ENCODE results near the gene FAM200C.

FAM200C gene

DNA sequence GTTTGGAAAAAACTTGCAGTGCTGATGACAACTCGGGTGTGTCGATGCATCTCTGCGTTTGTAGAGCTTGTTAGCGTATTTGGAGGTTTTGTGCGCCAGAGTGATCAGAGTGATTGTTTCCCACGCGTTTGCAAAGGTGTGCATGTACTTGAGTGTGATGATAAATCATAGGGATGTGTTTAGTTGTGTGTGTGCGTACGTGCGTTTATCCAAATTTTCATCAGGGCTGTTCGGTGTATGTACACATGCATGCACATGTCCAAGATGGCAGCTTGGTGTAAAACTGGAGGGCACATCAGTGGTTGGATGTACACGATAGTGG lies 29.2 kb downstream of the FAM200C start:
- no peaks in the 10 kb centered on the region for H3K36me3 ChIP-seq (ENCODE audit: control insufficient read depth in 1 of 2, insufficient read depth in 2 of 2, low read length in 2 of 2)
- H3K27ac ChIP-seq (ENCODE audit: low read depth, low read length) = no peak overlapping the region
- peak overlapping the region; percentile 66 to 81 for H3K4me3 ChIP-seq (ENCODE audit: low read depth in 1 of 2, low read length in 2 of 2)
- peak overlapping the region in 1 of 2 donors; percentile 26 for H3K9ac ChIP-seq (ENCODE audit: low read depth in 1 of 2, low read length in 2 of 2)
- H3K9me3 ChIP-seq (ENCODE audit: control insufficient read depth in 1 of 2, low read length in 2 of 2) = no peaks in the 10 kb centered on the region
- H3K4me1 ChIP-seq (ENCODE audit: control insufficient read depth in 1 of 2, insufficient read depth in 2 of 2, low read length in 2 of 2) = peaks cover 5 to 10% of the 10 kb centered on the region in 2 donors
- H3K27me3 ChIP-seq (ENCODE audit: control insufficient read depth in 1 of 2, insufficient read depth in 2 of 2, low read length in 2 of 2) = peaks cover 8 to 19% of the 10 kb centered on the region in 2 donors

DNA sequence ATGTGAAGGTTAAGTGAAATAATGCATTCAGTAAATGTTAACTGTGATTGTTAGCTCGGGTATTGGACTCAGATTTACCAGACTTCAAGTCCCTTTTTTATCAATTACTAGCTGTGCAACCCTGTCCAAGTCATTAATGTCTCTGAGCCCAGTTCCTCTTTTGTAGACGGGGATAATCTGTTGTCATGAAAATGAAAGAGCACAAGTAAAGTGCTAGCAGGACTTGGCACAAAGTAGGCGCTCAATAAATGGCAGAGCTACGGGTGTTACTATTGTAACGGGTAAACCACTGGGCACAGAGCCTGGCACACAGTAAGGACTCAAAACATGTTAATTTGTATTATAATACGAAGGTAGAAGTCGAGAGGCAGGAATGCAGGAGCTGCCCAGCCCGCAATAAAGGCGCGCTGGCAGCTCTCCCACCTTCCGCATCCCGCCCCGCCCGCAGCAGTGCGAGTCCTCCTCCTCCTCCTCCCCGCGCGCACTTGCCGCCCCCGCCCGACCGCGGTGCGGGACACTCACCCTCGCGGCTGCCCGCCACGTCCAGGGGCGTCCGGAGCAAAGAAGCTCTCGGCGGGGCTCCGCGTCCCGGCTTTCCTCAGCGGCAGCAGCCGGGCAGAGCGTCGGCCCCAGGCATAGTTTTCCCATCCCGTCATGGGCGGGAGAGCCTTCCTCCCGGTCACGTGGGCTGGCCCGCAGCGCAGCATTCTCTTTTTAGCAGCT lies 29.7 kb downstream of the FAM200C start, which contains the start of gene C1QTNF2:
TSS of gene C1QTNF2 (minus strand) at position 637 of the 723 bp plus-strand sequence. CDS start 15,615 bp downstream, outside the sequence.
- Histone ChIP-seq H3K9ac (ENCODE audit: low read depth in 1 of 2, low read length in 2 of 2) (peak within 1 kb of the TSS; percentile 12 to 26), H3K27ac (ENCODE audit: low read depth, low read length) (no peak within 1 kb of the TSS), H3K27me3 (ENCODE audit: control insufficient read depth in 1 of 2, insufficient read depth in 2 of 2, low read length in 2 of 2) (peaks cover 8 to 19% of the 10 kb centered on the region in 2 donors), H3K4me3 (ENCODE audit: low read depth in 1 of 2, low read length in 2 of 2) (peak within 1 kb of the TSS; percentile 66 to 81), H3K4me1 (ENCODE audit: control insufficient read depth in 1 of 2, insufficient read depth in 2 of 2, low read length in 2 of 2) (peaks cover 5 to 10% of the 10 kb centered on the region in 2 donors), H3K9me3 (ENCODE audit: control insufficient read depth in 1 of 2, low read length in 2 of 2) (no peaks in the 10 kb centered on the region), H3K36me3 (ENCODE audit: control insufficient read depth in 1 of 2, insufficient read depth in 2 of 2, low read length in 2 of 2) (no peaks in the 10 kb centered on the region)

DNA sequence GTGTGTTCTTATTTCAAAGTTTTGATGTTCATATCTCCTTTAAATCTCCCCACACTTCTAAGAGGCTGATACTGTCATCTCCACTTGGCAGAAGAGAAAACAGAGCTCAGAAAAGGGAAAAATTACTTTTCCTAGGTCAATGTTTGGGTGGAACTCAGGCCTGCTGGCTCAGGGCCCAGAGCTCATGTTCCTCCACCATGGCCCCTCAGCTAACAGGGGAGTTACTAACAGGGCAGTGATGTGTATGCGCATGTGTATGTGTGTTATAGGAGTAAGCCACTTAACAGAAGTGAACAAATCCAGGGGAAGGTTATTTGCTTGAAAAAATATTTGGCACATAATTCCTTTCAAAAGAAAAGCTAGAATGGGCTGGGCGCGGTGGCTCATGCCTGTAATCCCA lies 32.0 kb downstream of the FAM200C start:
- Histone ChIP-seq H3K4me1 (ENCODE audit: control insufficient read depth in 1 of 2, insufficient read depth in 2 of 2, low read length in 2 of 2) (peaks cover 5 to 10% of the 10 kb centered on the region in 2 donors), H3K9ac (ENCODE audit: low read depth in 1 of 2, low read length in 2 of 2) (no peak overlapping the region), H3K27me3 (ENCODE audit: control insufficient read depth in 1 of 2, insufficient read depth in 2 of 2, low read length in 2 of 2) (peaks cover 8 to 19% of the 10 kb centered on the region in 2 donors), H3K36me3 (ENCODE audit: control insufficient read depth in 1 of 2, insufficient read depth in 2 of 2, low read length in 2 of 2) (no peaks in the 10 kb centered on the region), H3K9me3 (ENCODE audit: control insufficient read depth in 1 of 2, low read length in 2 of 2) (no peaks in the 10 kb centered on the region), H3K4me3 (ENCODE audit: low read depth in 1 of 2, low read length in 2 of 2) (no peak overlapping the region), H3K27ac (ENCODE audit: low read depth, low read length) (no peak overlapping the region)

DNA sequence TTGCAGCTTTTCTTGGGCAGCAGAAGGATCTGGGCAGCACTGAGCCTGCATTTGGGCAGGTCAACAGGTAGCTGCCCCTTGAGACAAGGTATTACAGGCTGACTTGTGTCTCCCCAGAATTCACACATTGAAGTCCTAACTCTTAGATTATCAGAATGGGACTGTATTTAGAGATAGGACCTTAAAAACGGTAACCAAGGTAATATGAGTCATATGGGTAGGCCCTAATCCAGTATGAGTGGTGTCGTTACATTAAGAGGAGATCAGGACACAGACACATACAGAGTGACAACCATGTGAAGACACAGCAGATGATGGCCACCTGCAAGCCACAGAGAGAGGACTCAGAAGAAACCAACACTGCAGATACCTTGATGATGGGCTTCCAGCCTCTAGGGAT lies 32.6 kb downstream of the FAM200C start:
- no peaks in the 10 kb centered on the region for H3K9me3 ChIP-seq (ENCODE audit: control insufficient read depth in 1 of 2, low read length in 2 of 2)
- H3K9ac ChIP-seq (ENCODE audit: low read depth in 1 of 2, low read length in 2 of 2) = no peak overlapping the region
- H3K4me3 ChIP-seq (ENCODE audit: low read depth in 1 of 2, low read length in 2 of 2) = no peak overlapping the region
- peaks cover 8 to 19% of the 10 kb centered on the region in 2 donors for H3K27me3 ChIP-seq (ENCODE audit: control insufficient read depth in 1 of 2, insufficient read depth in 2 of 2, low read length in 2 of 2)
- H3K4me1 ChIP-seq (ENCODE audit: control insufficient read depth in 1 of 2, insufficient read depth in 2 of 2, low read length in 2 of 2) = peaks cover 5 to 10% of the 10 kb centered on the region in 2 donors
- no peak overlapping the region for H3K27ac ChIP-seq (ENCODE audit: low read depth, low read length)
- H3K36me3 ChIP-seq (ENCODE audit: control insufficient read depth in 1 of 2, insufficient read depth in 2 of 2, low read length in 2 of 2) = no peaks in the 10 kb centered on the region

DNA sequence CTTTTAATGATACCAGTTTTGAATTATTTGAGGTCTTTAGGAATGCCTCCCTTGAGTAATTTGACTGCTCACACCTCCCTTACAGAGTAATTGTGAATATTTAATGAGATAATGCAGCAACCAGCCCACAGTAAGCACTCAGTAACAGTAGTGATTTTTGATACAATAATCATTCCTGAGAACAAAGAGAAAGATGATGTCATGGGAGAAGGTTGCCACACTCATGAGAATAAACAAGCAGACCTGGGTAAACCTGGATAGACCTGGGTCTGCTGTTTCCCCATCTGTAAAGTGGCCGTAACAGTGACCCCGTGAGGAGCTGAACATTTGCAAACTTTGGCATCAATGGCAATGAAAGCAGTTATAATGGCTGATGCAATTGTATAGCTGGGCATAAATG lies 33.6 kb downstream of the FAM200C start:
- Histone ChIP-seq H3K9me3 (ENCODE audit: control insufficient read depth in 1 of 2, low read length in 2 of 2) (no peaks in the 10 kb centered on the region), H3K9ac (ENCODE audit: low read depth in 1 of 2, low read length in 2 of 2) (no peak overlapping the region), H3K4me1 (ENCODE audit: control insufficient read depth in 1 of 2, insufficient read depth in 2 of 2, low read length in 2 of 2) (peaks cover 5 to 10% of the 10 kb centered on the region in 2 donors), H3K27me3 (ENCODE audit: control insufficient read depth in 1 of 2, insufficient read depth in 2 of 2, low read length in 2 of 2) (peaks cover 8 to 16% of the 10 kb centered on the region in 2 donors), H3K27ac (ENCODE audit: low read depth, low read length) (no peak overlapping the region), H3K4me3 (ENCODE audit: low read depth in 1 of 2, low read length in 2 of 2) (no peak overlapping the region), H3K36me3 (ENCODE audit: control insufficient read depth in 1 of 2, insufficient read depth in 2 of 2, low read length in 2 of 2) (no peaks in the 10 kb centered on the region)

DNA sequence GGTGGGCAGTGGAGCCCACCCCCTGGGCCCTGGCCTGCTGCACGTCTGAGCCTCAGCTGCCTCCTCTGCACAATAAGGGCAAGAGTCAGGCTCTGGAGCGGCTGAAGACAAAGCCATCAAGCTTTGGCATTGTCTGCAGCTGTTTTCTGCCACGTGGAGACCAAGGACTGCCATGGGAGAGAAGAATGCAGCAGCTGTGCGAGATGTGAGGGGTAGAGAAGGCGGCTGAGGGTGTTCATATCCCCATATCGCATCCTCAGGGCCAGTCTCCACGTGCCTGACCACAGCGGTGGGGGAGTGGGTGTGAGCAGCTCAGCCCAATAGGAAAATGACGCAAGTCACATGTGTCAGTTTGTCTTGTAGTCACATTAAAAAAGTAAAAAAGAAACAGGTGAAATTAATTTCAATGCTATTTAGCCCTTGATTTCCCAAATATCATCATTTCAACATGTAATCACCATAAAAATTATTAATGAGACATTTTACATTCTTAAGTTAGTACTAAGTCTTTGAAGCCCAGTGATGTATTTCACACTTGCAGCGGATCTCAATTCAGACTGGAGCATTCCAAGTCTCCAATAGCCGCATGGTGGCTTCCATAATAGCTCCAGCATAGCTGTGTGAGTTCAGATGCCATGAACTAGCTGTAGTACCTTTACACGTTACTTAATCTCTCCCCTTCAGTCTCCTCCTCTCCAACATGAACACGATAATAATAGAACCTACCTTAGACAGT lies 36.0 kb downstream of the FAM200C start:
- Histone ChIP-seq H3K36me3 (ENCODE audit: control insufficient read depth in 1 of 2, insufficient read depth in 2 of 2, low read length in 2 of 2) (no peaks in the 10 kb centered on the region), H3K27me3 (ENCODE audit: control insufficient read depth in 1 of 2, insufficient read depth in 2 of 2, low read length in 2 of 2) (no peaks in the 10 kb centered on the region), H3K9me3 (ENCODE audit: control insufficient read depth in 1 of 2, low read length in 2 of 2) (no peaks in the 10 kb centered on the region), H3K27ac (ENCODE audit: low read depth, low read length) (no peak overlapping the region), H3K4me1 (ENCODE audit: control insufficient read depth in 1 of 2, insufficient read depth in 2 of 2, low read length in 2 of 2) (peaks cover 13 to 14% of the 10 kb centered on the region in 2 donors), H3K4me3 (ENCODE audit: low read depth in 1 of 2, low read length in 2 of 2) (no peak overlapping the region), H3K9ac (ENCODE audit: low read depth in 1 of 2, low read length in 2 of 2) (no peak overlapping the region)

DNA sequence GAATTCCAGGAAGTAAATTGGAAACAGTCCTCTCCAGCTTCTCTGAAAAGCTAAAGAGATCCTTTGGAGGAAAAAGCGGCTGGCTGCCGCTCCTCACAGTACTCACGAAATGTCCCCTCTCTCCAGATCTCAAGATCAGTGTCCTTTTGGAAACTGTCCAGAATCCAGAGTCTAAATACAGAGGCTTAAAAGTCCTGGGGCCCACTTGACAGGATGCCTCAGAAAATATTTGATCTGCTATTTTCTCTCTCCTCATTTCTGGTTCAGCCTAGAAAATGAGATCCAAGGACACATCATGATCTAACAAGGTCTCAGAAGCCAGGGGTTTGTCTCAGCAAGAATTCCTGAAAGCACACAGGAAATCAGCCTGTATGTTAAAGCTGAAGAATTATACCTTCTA lies 36.6 kb downstream of the FAM200C start:
- Histone ChIP-seq H3K9ac (ENCODE audit: low read depth in 1 of 2, low read length in 2 of 2) (no peak overlapping the region), H3K9me3 (ENCODE audit: control insufficient read depth in 1 of 2, low read length in 2 of 2) (no peaks in the 10 kb centered on the region), H3K27ac (ENCODE audit: low read depth, low read length) (no peak overlapping the region), H3K4me1 (ENCODE audit: control insufficient read depth in 1 of 2, insufficient read depth in 2 of 2, low read length in 2 of 2) (peaks cover 13 to 14% of the 10 kb centered on the region in 2 donors), H3K27me3 (ENCODE audit: control insufficient read depth in 1 of 2, insufficient read depth in 2 of 2, low read length in 2 of 2) (no peaks in the 10 kb centered on the region), H3K4me3 (ENCODE audit: low read depth in 1 of 2, low read length in 2 of 2) (no peak overlapping the region), H3K36me3 (ENCODE audit: control insufficient read depth in 1 of 2, insufficient read depth in 2 of 2, low read length in 2 of 2) (no peaks in the 10 kb centered on the region)

DNA sequence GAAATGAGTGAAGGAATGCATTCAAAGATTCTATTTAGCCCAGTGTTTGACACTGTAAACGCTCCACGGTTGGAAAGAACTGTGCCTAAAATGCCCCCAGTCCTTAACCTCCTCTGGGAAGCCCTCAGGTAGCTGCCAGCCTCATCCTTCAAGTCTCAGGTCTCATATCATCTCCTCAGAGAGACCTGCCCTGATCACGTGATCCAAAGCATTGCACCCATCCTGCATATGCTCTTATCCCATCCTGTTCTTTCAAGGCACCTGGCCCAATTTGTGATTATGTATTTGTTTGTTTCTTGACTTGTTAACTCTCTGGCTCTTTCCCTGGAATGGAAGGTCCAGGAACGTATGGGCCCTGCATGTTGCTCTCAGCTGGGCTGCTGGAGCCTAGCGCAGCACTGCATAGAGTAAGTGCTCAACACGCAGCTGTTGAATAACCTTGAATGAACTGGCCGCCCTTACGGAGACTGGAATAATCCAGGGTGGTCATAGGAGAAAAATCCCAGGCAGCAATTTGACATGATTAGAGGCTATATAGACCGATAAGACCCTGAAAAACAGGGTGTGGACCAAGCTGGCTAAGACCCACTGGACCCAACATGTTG lies 38.1 kb downstream of the FAM200C start:
- no peak overlapping the region for H3K9ac ChIP-seq (ENCODE audit: low read depth in 1 of 2, low read length in 2 of 2)
- no peaks in the 10 kb centered on the region for H3K27me3 ChIP-seq (ENCODE audit: control insufficient read depth in 1 of 2, insufficient read depth in 2 of 2, low read length in 2 of 2)
- no peak overlapping the region for H3K27ac ChIP-seq (ENCODE audit: low read depth, low read length)
- no peaks in the 10 kb centered on the region for H3K9me3 ChIP-seq (ENCODE audit: control insufficient read depth in 1 of 2, low read length in 2 of 2)
- no peak overlapping the region for H3K4me3 ChIP-seq (ENCODE audit: low read depth in 1 of 2, low read length in 2 of 2)
- H3K4me1 ChIP-seq (ENCODE audit: control insufficient read depth in 1 of 2, insufficient read depth in 2 of 2, low read length in 2 of 2) = peaks cover 14% of the 10 kb centered on the region in 2 donors
- H3K36me3 ChIP-seq (ENCODE audit: control insufficient read depth in 1 of 2, insufficient read depth in 2 of 2, low read length in 2 of 2) = no peaks in the 10 kb centered on the region

DNA sequence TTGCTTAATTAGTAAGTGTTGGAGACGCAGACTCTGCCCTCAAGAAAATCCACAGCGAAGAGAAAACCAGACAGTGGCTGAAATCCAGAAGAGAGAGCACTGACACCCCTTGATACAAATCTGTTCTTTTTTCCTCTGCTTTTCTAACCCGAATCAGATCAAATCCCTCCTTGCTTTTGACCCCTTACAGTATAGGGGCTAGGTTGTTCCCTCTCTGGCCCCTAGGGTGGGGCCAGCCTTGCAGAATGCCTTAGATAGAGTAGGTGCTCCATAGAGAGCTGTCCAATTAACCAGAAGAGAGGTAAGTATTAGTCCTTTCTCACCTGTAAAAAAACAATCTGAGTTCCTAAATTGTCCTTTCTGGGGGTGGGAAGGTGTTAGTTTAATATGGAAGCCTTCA lies 39.5 kb downstream of the FAM200C start:
- Histone ChIP-seq H3K27me3 (ENCODE audit: control insufficient read depth in 1 of 2, insufficient read depth in 2 of 2, low read length in 2 of 2) (no peaks in the 10 kb centered on the region), H3K27ac (ENCODE audit: low read depth, low read length) (no peak overlapping the region), H3K4me1 (ENCODE audit: control insufficient read depth in 1 of 2, insufficient read depth in 2 of 2, low read length in 2 of 2) (peaks cover 14 to 17% of the 10 kb centered on the region in 2 donors), H3K9me3 (ENCODE audit: control insufficient read depth in 1 of 2, low read length in 2 of 2) (no peaks in the 10 kb centered on the region), H3K9ac (ENCODE audit: low read depth in 1 of 2, low read length in 2 of 2) (no peak overlapping the region), H3K36me3 (ENCODE audit: control insufficient read depth in 1 of 2, insufficient read depth in 2 of 2, low read length in 2 of 2) (no peaks in the 10 kb centered on the region), H3K4me3 (ENCODE audit: low read depth in 1 of 2, low read length in 2 of 2) (no peak overlapping the region)

DNA sequence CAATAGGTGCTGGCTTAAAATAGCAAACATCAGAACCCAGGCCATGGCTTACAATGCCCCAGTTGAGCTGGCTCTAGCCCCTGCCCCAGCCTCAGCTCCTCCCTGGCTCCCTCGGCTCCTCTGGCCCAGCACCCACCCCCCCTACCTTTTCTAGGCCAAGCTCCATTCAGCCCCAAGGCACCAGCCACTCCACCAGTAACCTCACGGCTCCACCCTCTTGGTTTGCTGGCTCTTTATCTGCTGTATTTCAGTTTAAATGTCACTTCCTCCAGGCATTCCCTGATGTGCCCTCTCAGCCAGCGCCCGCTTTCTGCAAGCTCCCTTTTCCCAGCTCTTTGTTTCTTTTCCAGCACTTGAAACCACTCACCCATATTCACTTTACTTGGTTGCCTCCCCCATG lies 40.0 kb downstream of the FAM200C start:
- H3K9me3 ChIP-seq (ENCODE audit: control insufficient read depth in 1 of 2, low read length in 2 of 2) = no peaks in the 10 kb centered on the region
- H3K27me3 ChIP-seq (ENCODE audit: control insufficient read depth in 1 of 2, insufficient read depth in 2 of 2, low read length in 2 of 2) = no peaks in the 10 kb centered on the region
- peaks cover 14 to 17% of the 10 kb centered on the region in 2 donors for H3K4me1 ChIP-seq (ENCODE audit: control insufficient read depth in 1 of 2, insufficient read depth in 2 of 2, low read length in 2 of 2)
- H3K9ac ChIP-seq (ENCODE audit: low read depth in 1 of 2, low read length in 2 of 2) = no peak overlapping the region
- H3K27ac ChIP-seq (ENCODE audit: low read depth, low read length) = no peak overlapping the region
- no peaks in the 10 kb centered on the region for H3K36me3 ChIP-seq (ENCODE audit: control insufficient read depth in 1 of 2, insufficient read depth in 2 of 2, low read length in 2 of 2)
- H3K4me3 ChIP-seq (ENCODE audit: low read depth in 1 of 2, low read length in 2 of 2) = no peak overlapping the region

All from duodenal mucosa (tissue), 2 donors.